ENCODE results near the gene GPR137B. TPM values are rescaled to one million over a fixed set of nuclear protein-coding genes. Genes with fewer than 3 reads are reported as not detected.

The GPR137B gene
- total and polyA plus RNA-seq, 4 donors, result 2.2 to 8.6 (median 5.3) TPM

- TF ChIP-seq MAX (IDR thresholded peaks at IDR 0.05) (no peak), HNF4A (conservative IDR thresholded peaks at IDR 0.05) (no peak), RAD21 (IDR thresholded peaks at IDR 0.05) (no peak), JUND (IDR thresholded peaks at IDR 0.05) (no peak), YY1 (IDR thresholded peaks at IDR 0.05) (no peak), FOXA2 (IDR thresholded peaks at IDR 0.05) (no peak), HNF4G (IDR thresholded peaks at IDR 0.05) (no peak), EGR1 (IDR thresholded peaks at IDR 0.05; ENCODE audit: low read depth in 2 of 2) (no peak), ZBTB33 (IDR thresholded peaks at IDR 0.05) (no peak), SP1 (IDR thresholded peaks at IDR 0.05) (no peak), RXRA (IDR thresholded peaks at IDR 0.05) (no peak), NR2F2 (IDR thresholded peaks at IDR 0.05) (no peak), GABPA (IDR thresholded peaks at IDR 0.05 in 1 of 2, conservative IDR thresholded peaks at IDR 0.05 in 1 of 2) (no peak)
- no peak overlapping the region for H3K9ac ChIP-seq (ENCODE audit: low read depth in 1 of 2, low read length in 2 of 2)
- no peak overlapping the region for H3K27ac ChIP-seq (ENCODE audit: low read depth in 1 of 2, low read length in 2 of 2)
- H3K36me3 ChIP-seq (ENCODE audit: control insufficient read depth in 4 of 4, insufficient read depth in 3 of 4, low read depth in 1 of 4, low read length in 3 of 4), result peaks cover 0 to 5% (median 0%) of the 10 kb centered on the region in 4 donors
- H3K27me3 ChIP-seq (ENCODE audit: control insufficient read depth in 4 of 4, insufficient read depth in 4 of 4, low read length in 3 of 4), result no peaks in the 10 kb centered on the region
- H3K4me3 ChIP-seq (ENCODE audit: low read depth in 1 of 3, low read length in 3 of 3), result no peak overlapping the region
- DNase-seq (ENCODE audit: low spot score), result no peak
- 96% methylated on average over 4 of the region's 4 CpGs for WGBS
- no peaks in the 10 kb centered on the region for H3K9me3 ChIP-seq (ENCODE audit: control insufficient read depth in 4 of 4, low read length in 3 of 4)
- no peaks in the 10 kb centered on the region for H3K4me1 ChIP-seq (ENCODE audit: control insufficient read depth in 4 of 4, insufficient read depth in 4 of 4, low read length in 3 of 4)
These were observed 65.2 kb downstream of the GPR137B start for GRCh38 chr1:236207569-236207968.

- 66% methylated on average over 2 of the region's 2 CpGs for WGBS
These were observed 66.8 kb downstream of the GPR137B start for GRCh38 chr1:236209185-236209584.

More at GRCh38 chr1:236209185-236209584, 66.8 kb downstream of the GPR137B start:
- Histone ChIP-seq H3K27me3 (ENCODE audit: control insufficient read depth in 4 of 4, insufficient read depth in 4 of 4, low read length in 3 of 4) (no peaks in the 10 kb centered on the region), H3K4me1 (ENCODE audit: control insufficient read depth in 4 of 4, insufficient read depth in 4 of 4, low read length in 3 of 4) (no peaks in the 10 kb centered on the region), H3K9me3 (ENCODE audit: control insufficient read depth in 4 of 4, low read length in 3 of 4) (no peaks in the 10 kb centered on the region), H3K9ac (ENCODE audit: low read depth in 1 of 2, low read length in 2 of 2) (no peak overlapping the region), H3K36me3 (ENCODE audit: control insufficient read depth in 4 of 4, insufficient read depth in 3 of 4, low read depth in 1 of 4, low read length in 3 of 4) (peaks cover 0 to 5% (median 0%) of the 10 kb centered on the region in 4 donors), H3K27ac (ENCODE audit: low read depth in 1 of 2, low read length in 2 of 2) (no peak overlapping the region), H3K4me3 (ENCODE audit: low read depth in 1 of 3, low read length in 3 of 3) (no peak overlapping the region)
- no peak for DNase-seq (ENCODE audit: low spot score)
- TF ChIP-seq ZBTB33 (IDR thresholded peaks at IDR 0.05), result no peak
- TF ChIP-seq ATF3 (IDR thresholded peaks at IDR 0.05), result no peak
- TF ChIP-seq GABPA (IDR thresholded peaks at IDR 0.05 in 1 of 2, conservative IDR thresholded peaks at IDR 0.05 in 1 of 2), result no peak
- TF ChIP-seq HNF4G (IDR thresholded peaks at IDR 0.05), result no peak
- no peak for TF ChIP-seq FOXA2 (IDR thresholded peaks at IDR 0.05)
